Sigmoid colon (tissue), 7 donors: ENCODE results near the gene HDAC9. TPM values are rescaled to one million over a fixed set of nuclear protein-coding genes. Genes with fewer than 3 reads are reported as not detected.

Experiments
- DNase-seq: peaks from one replicate; pipeline ENCODE4 v3.0.0-alpha.2; 2019
- H3K27ac ChIP-seq, 4 donors: fragments of 200-600 bp; sonication (generic); one replicate each; pipeline ENCODE4 v1.5.1; 2016 to 2019; ENCODE audit warnings: mild to moderate bottlenecking in 1 of 4
- H3K27me3 ChIP-seq, 3 donors: fragments of 200-600 bp; sonication (generic); one replicate each; pipeline ENCODE4 v1.5.1; 2019; ENCODE audit warnings: mild to moderate bottlenecking in 1 of 3
- H3K36me3 ChIP-seq, 4 donors: fragments of 200-600 bp; sonication (generic); one replicate each; pipeline ENCODE4 v1.5.1; 2016 to 2019
- H3K4me1 ChIP-seq, 4 donors: fragments of 200-600 bp; sonication (generic); one replicate each; pipeline ENCODE4 v1.5.1; 2017 to 2019
- H3K4me3 ChIP-seq, 4 donors: fragments of 200-600 bp; sonication (generic); one replicate each; pipeline ENCODE4 v1.5.1; 2017 to 2019; ENCODE audit warnings: mild to moderate bottlenecking in 2 of 4, moderate library complexity in 1 of 4
- H3K9me3 ChIP-seq, 4 donors: fragments of 200-600 bp in 3 of 4; sonication (generic) in 3 of 4; one replicate each; pipeline versions ENCODE4 v1.5.1 to v1.6.1; 2013 to 2019
- CTCF ChIP-seq, 4 experiments: fragments of 450-650 bp in 3 of 4; fragments of 200-600 bp in 1 of 4; IDR thresholded peaks; one replicate each; pipeline ENCODE4 v1.5.1; 2016 to 2019; ENCODE audit warnings: antibody characterized with exemption in 4 of 4, mild to moderate bottlenecking in 3 of 4, moderate library complexity in 2 of 4
- EP300 ChIP-seq, 4 donors: sonication (generic); formaldehyde crosslinking; IDR thresholded peaks; one replicate each; pipeline ENCODE4 v1.6.1; 2017; ENCODE audit warnings: antibody characterized with exemption in 4 of 4
- POLR2A ChIP-seq, 2 donors: fragments of 450-650 bp; IDR thresholded peaks; one replicate each; pipeline ENCODE4 v1.6.1; 2016; ENCODE audit warnings: antibody characterized with exemption in 2 of 2, mild to moderate bottlenecking in 2 of 2, moderate library complexity in 2 of 2
- POLR2AphosphoS5 ChIP-seq, 4 donors: sonication (generic); formaldehyde crosslinking; IDR thresholded peaks; one replicate each; pipeline ENCODE4 v1.6.1; 2017; ENCODE audit warnings: antibody characterized with exemption in 4 of 4
- WGBS, 2 donors: extraction: QIAGEN DNeasy Blood & Tissue Kit; methylation state at CpG; one replicate each; pipeline ENCODE4 v1.1.7; 2013; 5-methylcytosine and 5-hydroxymethylcytosine counted together
- intact Hi-C: fragments of 100-400 bp; cut with DNase I; formaldehyde crosslinking; loops from one replicate; pipeline ENCODE4 v1.15.1; 2023
- polyA plus RNA-seq, 3 donors: library from polyadenylated mRNA; stranded (reverse); fragments of 200-250 nt; gene quantifications; one replicate each; pipeline ENCODE4 v1.2.3, GENCODE V29; 2013
- total RNA-seq, 4 donors: library from RNA; depleted of rRNA; stranded (reverse); fragments of >200 nt; gene quantifications; one replicate each; pipeline ENCODE4 v1.1.0, GENCODE V29; 2016
- donor health status: healthy with polysubstance abuse.
- donor health status: Bipolar disorder and iron deficiency.
- donor health status: healthy.

The HDAC9 gene
- total and polyA plus RNA-seq, 7 donors = 2.4 to 38.2 (median 22.2) TPM

- no peak overlapping the region for H3K4me3 ChIP-seq
- TF ChIP-seq POLR2A (IDR thresholded peaks at IDR 0.05) = no peak
- TF ChIP-seq EP300 (IDR thresholded peaks at IDR 0.05) = no peak
- TF ChIP-seq POLR2AphosphoS5 (IDR thresholded peaks at IDR 0.05) = no peak
- TF ChIP-seq CTCF (IDR thresholded peaks at IDR 0.05) = no peak
- DNase-seq = no peak
- WGBS, 2 donors = 27 to 72% methylated on average over 11 of the region's 11 CpGs
- no peaks in the 10 kb centered on the region for H3K36me3 ChIP-seq
- H3K9me3 ChIP-seq = no peaks in the 10 kb centered on the region
- intact Hi-C loops = no loop called here
- H3K27me3 ChIP-seq = no peaks in the 10 kb centered on the region
- H3K27ac ChIP-seq = peak overlapping the region in 1 of 4 donors; percentile 46
- H3K4me1 ChIP-seq = peaks cover 0 to 30% (median 23%) of the 10 kb centered on the region in 4 donors
Observed at GRCh38 chr7:18828994-18829857, 333.7 kb downstream of the HDAC9 start.

GRCh38 chr7:18829858-18830285 lies 334.3 kb downstream of the HDAC9 start:
- Histone ChIP-seq H3K27ac (peak overlapping the region in 1 of 4 donors; percentile 46), H3K9me3 (no peaks in the 10 kb centered on the region), H3K4me3 (no peak overlapping the region), H3K4me1 (peaks cover 0 to 30% (median 23%) of the 10 kb centered on the region in 4 donors), H3K36me3 (no peaks in the 10 kb centered on the region), H3K27me3 (no peaks in the 10 kb centered on the region)
- TF ChIP-seq POLR2A (IDR thresholded peaks at IDR 0.05) (no peak), POLR2AphosphoS5 (IDR thresholded peaks at IDR 0.05) (peak in 2 of 4 donors; percentile 43 to 52)
- intact Hi-C loops = no loop called here
- no peak for DNase-seq
- WGBS, 2 donors = 12 to 47% methylated on average over 3 of the region's 3 CpGs

- no peak for DNase-seq
- Histone ChIP-seq H3K36me3 (no peaks in the 10 kb centered on the region), H3K4me1 (peaks cover 0 to 30% (median 23%) of the 10 kb centered on the region in 4 donors), H3K9me3 (no peaks in the 10 kb centered on the region), H3K27me3 (no peaks in the 10 kb centered on the region), H3K4me3 (no peak overlapping the region), H3K27ac (no peak overlapping the region)
- intact Hi-C loops = no loop called here
- no peak for TF ChIP-seq EP300 (IDR thresholded peaks at IDR 0.05)
- 57 to 68% methylated on average over 4 of the region's 4 CpGs for WGBS, 2 donors
Observed at GRCh38 chr7:18831419-18831818, 335.9 kb downstream of the HDAC9 start.

- intact Hi-C loops = no loop called here
- 80 to 86% methylated on average over 2 of the region's 2 CpGs for WGBS, 2 donors
- no peak for DNase-seq
- Histone ChIP-seq H3K36me3 (no peaks in the 10 kb centered on the region), H3K27ac (no peak overlapping the region), H3K27me3 (no peaks in the 10 kb centered on the region), H3K4me1 (peaks cover 0 to 30% (median 23%) of the 10 kb centered on the region in 4 donors), H3K4me3 (no peak overlapping the region), H3K9me3 (no peaks in the 10 kb centered on the region)
- TF ChIP-seq EP300 (IDR thresholded peaks at IDR 0.05) (no peak), CTCF (IDR thresholded peaks at IDR 0.05) (no peak), POLR2A (IDR thresholded peaks at IDR 0.05) (no peak), POLR2AphosphoS5 (IDR thresholded peaks at IDR 0.05) (no peak)
Observed at GRCh38 chr7:18831943-18832342, 336.4 kb downstream of the HDAC9 start.

- DNase-seq = no peak
- H3K27me3 ChIP-seq = no peaks in the 10 kb centered on the region
- H3K36me3 ChIP-seq = no peaks in the 10 kb centered on the region
- no peak overlapping the region for H3K4me3 ChIP-seq
- intact Hi-C loops = no loop called here
- 85 to 89% methylated on average over 8 of the region's 8 CpGs for WGBS, 2 donors
- H3K27ac ChIP-seq = peak overlapping the region in 1 of 4 donors; percentile 1
- TF ChIP-seq POLR2A (IDR thresholded peaks at IDR 0.05) (no peak), EP300 (IDR thresholded peaks at IDR 0.05) (no peak), POLR2AphosphoS5 (IDR thresholded peaks at IDR 0.05) (no peak)
- H3K4me1 ChIP-seq = peaks cover 0 to 15% (median 12%) of the 10 kb centered on the region in 4 donors
- H3K9me3 ChIP-seq = no peaks in the 10 kb centered on the region
Observed at GRCh38 chr7:18834577-18834976, 339.0 kb downstream of the HDAC9 start.

GRCh38 chr7:18835001-18835690 lies 339.6 kb downstream of the HDAC9 start:
- Histone ChIP-seq H3K27me3 (no peaks in the 10 kb centered on the region), H3K36me3 (no peaks in the 10 kb centered on the region), H3K4me1 (peaks cover 0 to 9% (median 6%) of the 10 kb centered on the region in 4 donors), H3K4me3 (no peak overlapping the region), H3K27ac (peak overlapping the region in 1 of 4 donors; percentile 1), H3K9me3 (no peaks in the 10 kb centered on the region)
- intact Hi-C loops = no loop called here
- TF ChIP-seq CTCF (IDR thresholded peaks at IDR 0.05) (no peak), EP300 (IDR thresholded peaks at IDR 0.05) (no peak)
- no peak for DNase-seq
- WGBS, 2 donors = 59% methylated on average over 7 of the region's 7 CpGs
